T-helper 17 cell (primary cell): Measurements from ENCODE around the gene AGBL2. TPM values are rescaled to one million over a fixed set of nuclear protein-coding genes. Genes with fewer than 3 reads are reported as not detected.
"Not testable (repeated sequence)": the region's sequence is repeated elsewhere in the genome, so short reads cannot be mapped to it uniquely, and the experiment has no call there.

Source experiments
- ATAC-seq: fragments of 150-1000 bp; cut with Tn5 transposase; 2 replicates; pipeline ENCODE4 v1.10.0; 2021; ENCODE audit warnings: mild to moderate bottlenecking, moderate library complexity
- DNase-seq, 3 donors: peaks; one replicate each; pipeline versions ENCODE4 v3.0.0 to v3.0.0-alpha.2; 2020 to 2021
- H3K9me3 ChIP-seq: one replicate; pipeline ENCODE4 v1.7.0; 2013; ENCODE audit warnings: low read length, mild to moderate bottlenecking; ENCODE audit not compliant: control insufficient read depth, poor library complexity, severe bottlenecking
- H3K27ac Mint-ChIP-seq: one replicate; pipeline ENCODE4 v1.8.0; 2022; ENCODE audit warnings: mild to moderate bottlenecking, moderate library complexity, mixed read lengths
- H3K27me3 Mint-ChIP-seq: one replicate; pipeline ENCODE4 v1.8.0; 2022; ENCODE audit warnings: mixed read lengths
- H3K36me3 Mint-ChIP-seq: one replicate; pipeline ENCODE4 v1.8.0; 2022; ENCODE audit warnings: low read depth, mixed read lengths
- H3K4me1 Mint-ChIP-seq: one replicate; pipeline ENCODE4 v1.8.0; 2022; ENCODE audit warnings: mild to moderate bottlenecking, mixed read lengths
- H3K4me3 Mint-ChIP-seq: one replicate; pipeline ENCODE4 v1.8.0; 2022; ENCODE audit warnings: mild to moderate bottlenecking, moderate library complexity, mixed read lengths
- total RNA-seq, 4 donors: library from RNA in 2 of 4; stranded (reverse) in 2 of 4; gene quantifications; one replicate each; pipeline ENCODE4 v1.2.3 and lab custom pipeline; 2022 to 2026

The AGBL2 gene
- total RNA-seq (1 to 10 TPM; 5.8 to 8.2 TPM), total RNA-seq (lab: John Stamatoyannopoulos, UW) (1.7 to 4.7 reads per million in 2 donors)

- Mint-ChIP-seq H3K36me3 (peaks cover 3% of the 10 kb centered on the region), H3K4me3 (peak within 1 kb of the TSS; percentile 94), H3K4me1 (peaks cover 18% of the 10 kb centered on the region), H3K27ac (peak within 1 kb of the TSS; percentile 98), H3K27me3 (no peaks in the 10 kb centered on the region)
- ATAC-seq (peak; percentile 96), DNase-seq (peak; percentile 69 to 77 (median 75))
- H3K9me3 ChIP-seq, result no peaks in the 10 kb centered on the region
These were observed at the start of gene AGBL2 for GRCh38 chr11:47715082-47715669. AGBL2 (minus strand) TSS chr11:47715369; CDS start chr11:47714650, 719 bp downstream.

GRCh38 chr11:47759291-47759690 is 44.1 kb upstream of the AGBL2 start:
- H3K4me3 Mint-ChIP-seq, H3K4me1 Mint-ChIP-seq, H3K9me3 ChIP-seq, H3K36me3 Mint-ChIP-seq, DNase-seq, H3K27ac Mint-ChIP-seq, H3K27me3 Mint-ChIP-seq, ATAC-seq: not testable (repeated sequence)

- ATAC-seq (no peak), DNase-seq (no peak)
- H3K27me3 Mint-ChIP-seq, result no peaks in the 10 kb centered on the region
- peaks cover 2% of the 10 kb centered on the region for H3K36me3 Mint-ChIP-seq
- no peak overlapping the region for H3K4me3 Mint-ChIP-seq
- peaks cover 8% of the 10 kb centered on the region for H3K4me1 Mint-ChIP-seq
- H3K9me3 ChIP-seq, result no peaks in the 10 kb centered on the region
- H3K27ac Mint-ChIP-seq, result no peak overlapping the region
These were observed 41.0 kb upstream of the AGBL2 start for GRCh38 chr11:47756208-47756607.

- Mint-ChIP-seq H3K4me3 (no peak overlapping the region), H3K4me1 (peaks cover 16% of the 10 kb centered on the region), H3K36me3 (peaks cover 7% of the 10 kb centered on the region), H3K27me3 (no peaks in the 10 kb centered on the region), H3K27ac (no peak overlapping the region)
- no peak for DNase-seq
- no peak for ATAC-seq
- H3K9me3 ChIP-seq, result no peaks in the 10 kb centered on the region
These were observed 35.6 kb upstream of the AGBL2 start for GRCh38 chr11:47750725-47751124.

GRCh38 chr11:47742494-47742893 is 27.3 kb upstream of the AGBL2 start:
- H3K27me3 Mint-ChIP-seq, result not testable (repeated sequence)
- peaks cover 11% of the 10 kb centered on the region for H3K36me3 Mint-ChIP-seq

GRCh38 chr11:47737817-47738216 is 22.6 kb upstream of the AGBL2 start:
- H3K27me3 Mint-ChIP-seq, ATAC-seq, H3K9me3 ChIP-seq: not testable (repeated sequence)

More at GRCh38 chr11:47742494-47742893, 27.3 kb upstream of the AGBL2 start:
- not testable (repeated sequence) for H3K9me3 ChIP-seq, ATAC-seq, DNase-seq, H3K27ac Mint-ChIP-seq, H3K4me3 Mint-ChIP-seq, H3K4me1 Mint-ChIP-seq

GRCh38 chr11:47732271-47732670 is 17.1 kb upstream of the AGBL2 start:
- no peaks in the 10 kb centered on the region for H3K9me3 ChIP-seq
- ATAC-seq, result no peak
- H3K4me3 Mint-ChIP-seq, result no peak overlapping the region
- H3K36me3 Mint-ChIP-seq, result peaks cover 9% of the 10 kb centered on the region
- H3K27me3 Mint-ChIP-seq, result no peaks in the 10 kb centered on the region
- peak overlapping the region; percentile 59 for H3K27ac Mint-ChIP-seq
- peaks cover 4% of the 10 kb centered on the region for H3K4me1 Mint-ChIP-seq
- no peak for DNase-seq

More at GRCh38 chr11:47737817-47738216, 22.6 kb upstream of the AGBL2 start:
- not testable (repeated sequence) for H3K27ac Mint-ChIP-seq, H3K36me3 Mint-ChIP-seq, H3K4me1 Mint-ChIP-seq, H3K4me3 Mint-ChIP-seq, DNase-seq

GRCh38 chr11:47731475-47731874 is 16.3 kb upstream of the AGBL2 start:
- peaks cover 4% of the 10 kb centered on the region for H3K4me1 Mint-ChIP-seq
- H3K9me3 ChIP-seq, result no peaks in the 10 kb centered on the region
- DNase-seq, result no peak
- H3K4me3 Mint-ChIP-seq, result no peak overlapping the region
- ATAC-seq, result no peak
- H3K27me3 Mint-ChIP-seq, result no peaks in the 10 kb centered on the region
- H3K27ac Mint-ChIP-seq, result peak overlapping the region; percentile 59
- H3K36me3 Mint-ChIP-seq, result peaks cover 7% of the 10 kb centered on the region

- no peaks in the 10 kb centered on the region for H3K9me3 ChIP-seq
- peaks cover 10% of the 10 kb centered on the region for H3K36me3 Mint-ChIP-seq
- H3K4me3 Mint-ChIP-seq, result no peak overlapping the region
- H3K27me3 Mint-ChIP-seq, result no peaks in the 10 kb centered on the region
- no peak overlapping the region for H3K27ac Mint-ChIP-seq
- DNase-seq (no peak), ATAC-seq (no peak)
- H3K4me1 Mint-ChIP-seq, result peaks cover 4% of the 10 kb centered on the region
These were observed 11.8 kb upstream of the AGBL2 start for GRCh38 chr11:47726878-47727514.

- no peak overlapping the region for H3K27ac Mint-ChIP-seq
- ATAC-seq (no peak), DNase-seq (no peak)
- peaks cover 3% of the 10 kb centered on the region for H3K36me3 Mint-ChIP-seq
- no peak overlapping the region for H3K4me3 Mint-ChIP-seq
- no peaks in the 10 kb centered on the region for H3K9me3 ChIP-seq
- no peaks in the 10 kb centered on the region for H3K4me1 Mint-ChIP-seq
- H3K27me3 Mint-ChIP-seq, result no peaks in the 10 kb centered on the region
These were observed 10.9 kb upstream of the AGBL2 start for GRCh38 chr11:47726118-47726442.

- Mint-ChIP-seq H3K4me3 (no peak overlapping the region), H3K4me1 (no peaks in the 10 kb centered on the region), H3K36me3 (peaks cover 3% of the 10 kb centered on the region), H3K27ac (no peak overlapping the region), H3K27me3 (no peaks in the 10 kb centered on the region)
- DNase-seq (no peak), ATAC-seq (no peak)
- H3K9me3 ChIP-seq, result no peaks in the 10 kb centered on the region
These were observed 10.4 kb upstream of the AGBL2 start for GRCh38 chr11:47725442-47726117.

- no peak for DNase-seq
- Mint-ChIP-seq H3K4me1 (peaks cover 3% of the 10 kb centered on the region), H3K4me3 (peak overlapping the region; percentile 28), H3K27me3 (no peaks in the 10 kb centered on the region), H3K36me3 (peaks cover 6% of the 10 kb centered on the region), H3K27ac (peak overlapping the region; percentile 29)
- no peaks in the 10 kb centered on the region for H3K9me3 ChIP-seq
- ATAC-seq, result no peak
These were observed 9.0 kb upstream of the AGBL2 start for GRCh38 chr11:47724041-47724729.

- Mint-ChIP-seq H3K27ac (no peak overlapping the region), H3K4me1 (peaks cover 3% of the 10 kb centered on the region), H3K27me3 (no peaks in the 10 kb centered on the region), H3K4me3 (no peak overlapping the region), H3K36me3 (peaks cover 6% of the 10 kb centered on the region)
- DNase-seq (no peak), ATAC-seq (no peak)
- no peaks in the 10 kb centered on the region for H3K9me3 ChIP-seq
These were observed 7.9 kb upstream of the AGBL2 start for GRCh38 chr11:47723041-47723440.
